Left renal cortex interstitium (tissue), 4 donors: ENCODE results near the gene C1QTNF3. TPM values are rescaled to one million over a fixed set of nuclear protein-coding genes. Genes with fewer than 3 reads are reported as not detected.

Experiments used
- polyA plus RNA-seq, 4 donors: library from polyadenylated mRNA; unstranded; fragments of 120-200 nt; gene quantifications; one replicate each; pipeline ENCODE4 v1.2.1, GENCODE V29; 2013; ENCODE audit not compliant: insufficient read length in 4 of 4

Gene C1QTNF3
- polyA plus RNA-seq, 4 donors = 46.4 to 73.6 (median 55.9) TPM

Other genes with a start within 250 kb of the C1QTNF3 start
- gene ADAMTS12, start 151.2 kb downstream of the C1QTNF3 start, polyA plus RNA-seq = 10 to 100 TPM; 14.6 to 17.2 (median 16.6) TPM
- gene RXFP3, start 106.8 kb downstream of the C1QTNF3 start, polyA plus RNA-seq = under 1 TPM in 3 of 4 donors, not detected in 1; 0.10 to 0.27 (median 0.21) TPM
- under 1 TPM; 0.16 to 0.96 (median 0.60) TPM for gene SLC45A2, start 58.5 kb downstream of the C1QTNF3 start, polyA plus RNA-seq
- 10 to 100 TPM; 82.4 to 84.2 (median 83.2) TPM for gene AMACR, start 35.2 kb downstream of the C1QTNF3 start, polyA plus RNA-seq